Sigmoid colon (tissue), 7 donors: ENCODE measurements around the gene ZIC1. TPM values are rescaled to one million over a fixed set of nuclear protein-coding genes. Genes with fewer than 3 reads are reported as not detected.

Experiments
- DNase-seq: peaks from one replicate; pipeline ENCODE4 v3.0.0-alpha.2; 2019
- H3K27ac ChIP-seq, 4 donors: fragments of 200-600 bp; sonication (generic); one replicate each; pipeline ENCODE4 v1.5.1; 2016 to 2019; ENCODE audit warnings: mild to moderate bottlenecking in 1 of 4
- H3K27me3 ChIP-seq, 3 donors: fragments of 200-600 bp; sonication (generic); one replicate each; pipeline ENCODE4 v1.5.1; 2019; ENCODE audit warnings: mild to moderate bottlenecking in 1 of 3
- H3K36me3 ChIP-seq, 4 donors: fragments of 200-600 bp; sonication (generic); one replicate each; pipeline ENCODE4 v1.5.1; 2016 to 2019
- H3K4me1 ChIP-seq, 4 donors: fragments of 200-600 bp; sonication (generic); one replicate each; pipeline ENCODE4 v1.5.1; 2017 to 2019
- H3K4me3 ChIP-seq, 4 donors: fragments of 200-600 bp; sonication (generic); one replicate each; pipeline ENCODE4 v1.5.1; 2017 to 2019; ENCODE audit warnings: mild to moderate bottlenecking in 2 of 4, moderate library complexity in 1 of 4
- H3K9me3 ChIP-seq, 4 donors: fragments of 200-600 bp in 3 of 4; sonication (generic) in 3 of 4; one replicate each; pipeline versions ENCODE4 v1.5.1 to v1.6.1; 2013 to 2019
- EP300 ChIP-seq, 4 donors: sonication (generic); formaldehyde crosslinking; IDR thresholded peaks; one replicate each; pipeline ENCODE4 v1.6.1; 2017; ENCODE audit warnings: antibody characterized with exemption in 4 of 4
- POLR2A ChIP-seq, 2 donors: fragments of 450-650 bp; IDR thresholded peaks; one replicate each; pipeline ENCODE4 v1.6.1; 2016; ENCODE audit warnings: antibody characterized with exemption in 2 of 2, mild to moderate bottlenecking in 2 of 2, moderate library complexity in 2 of 2
- POLR2AphosphoS5 ChIP-seq, 4 donors: sonication (generic); formaldehyde crosslinking; IDR thresholded peaks; one replicate each; pipeline ENCODE4 v1.6.1; 2017; ENCODE audit warnings: antibody characterized with exemption in 4 of 4
- WGBS, 2 donors: extraction: QIAGEN DNeasy Blood & Tissue Kit; methylation state at CpG; one replicate each; pipeline ENCODE4 v1.1.7; 2013; 5-methylcytosine and 5-hydroxymethylcytosine counted together
- intact Hi-C: fragments of 100-400 bp; cut with DNase I; formaldehyde crosslinking; loops from one replicate; pipeline ENCODE4 v1.15.1; 2023
- polyA plus RNA-seq, 3 donors: library from polyadenylated mRNA; stranded (reverse); fragments of 200-250 nt; gene quantifications; one replicate each; pipeline ENCODE4 v1.2.3, GENCODE V29; 2013
- total RNA-seq, 4 donors: library from RNA; depleted of rRNA; stranded (reverse); fragments of >200 nt; gene quantifications; one replicate each; pipeline ENCODE4 v1.1.0, GENCODE V29; 2016
- TF ChIP-seq, protein P1 (sequence below), 4 experiments: fragments of 450-650 bp in 3 of 4; fragments of 200-600 bp in 1 of 4; IDR thresholded peaks; one replicate each; pipeline ENCODE4 v1.5.1; 2016 to 2019; ENCODE audit warnings: antibody characterized with exemption in 4 of 4, mild to moderate bottlenecking in 3 of 4, moderate library complexity in 2 of 4
- donor health status: healthy with polysubstance abuse.
- donor health status: Bipolar disorder and iron deficiency.
- donor health status: healthy.

Gene ZIC1
- total and polyA plus RNA-seq, 7 donors, result not detected

GRCh38 chr3:147418808-147419701 is 9.9 kb downstream of the ZIC1 start:
- peaks cover 0 to 7% (median 3%) of the 10 kb centered on the region in 4 donors for H3K9me3 ChIP-seq
- peak overlapping the region in 2 of 4 donors; percentile 2 to 28 for H3K4me3 ChIP-seq
- no peaks in the 10 kb centered on the region for H3K36me3 ChIP-seq
- TF ChIP-seq EP300 (IDR thresholded peaks at IDR 0.05) (no peak), POLR2AphosphoS5 (IDR thresholded peaks at IDR 0.05) (no peak), POLR2A (IDR thresholded peaks at IDR 0.05) (no peak)
- TF ChIP-seq, protein P1, sequence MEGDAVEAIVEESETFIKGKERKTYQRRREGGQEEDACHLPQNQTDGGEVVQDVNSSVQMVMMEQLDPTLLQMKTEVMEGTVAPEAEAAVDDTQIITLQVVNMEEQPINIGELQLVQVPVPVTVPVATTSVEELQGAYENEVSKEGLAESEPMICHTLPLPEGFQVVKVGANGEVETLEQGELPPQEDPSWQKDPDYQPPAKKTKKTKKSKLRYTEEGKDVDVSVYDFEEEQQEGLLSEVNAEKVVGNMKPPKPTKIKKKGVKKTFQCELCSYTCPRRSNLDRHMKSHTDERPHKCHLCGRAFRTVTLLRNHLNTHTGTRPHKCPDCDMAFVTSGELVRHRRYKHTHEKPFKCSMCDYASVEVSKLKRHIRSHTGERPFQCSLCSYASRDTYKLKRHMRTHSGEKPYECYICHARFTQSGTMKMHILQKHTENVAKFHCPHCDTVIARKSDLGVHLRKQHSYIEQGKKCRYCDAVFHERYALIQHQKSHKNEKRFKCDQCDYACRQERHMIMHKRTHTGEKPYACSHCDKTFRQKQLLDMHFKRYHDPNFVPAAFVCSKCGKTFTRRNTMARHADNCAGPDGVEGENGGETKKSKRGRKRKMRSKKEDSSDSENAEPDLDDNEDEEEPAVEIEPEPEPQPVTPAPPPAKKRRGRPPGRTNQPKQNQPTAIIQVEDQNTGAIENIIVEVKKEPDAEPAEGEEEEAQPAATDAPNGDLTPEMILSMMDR (IDR thresholded peaks at IDR 0.05), result no peak
- peaks cover 0 to 34% (median 25%) of the 10 kb centered on the region in 4 donors for H3K4me1 ChIP-seq
- DNase-seq, result no peak
- 5 to 12% methylated on average over 54 of the region's 54 CpGs for WGBS, 2 donors
- intact Hi-C loops, result loop anchor here (10.0 kb wide), 1 partner anchor 656 kb away; no protein-coding TSS in a partner anchor
- H3K27ac ChIP-seq, result no peak overlapping the region
- peaks cover 74 to 100% (median 96%) of the 10 kb centered on the region in 3 donors for H3K27me3 ChIP-seq

DNA sequence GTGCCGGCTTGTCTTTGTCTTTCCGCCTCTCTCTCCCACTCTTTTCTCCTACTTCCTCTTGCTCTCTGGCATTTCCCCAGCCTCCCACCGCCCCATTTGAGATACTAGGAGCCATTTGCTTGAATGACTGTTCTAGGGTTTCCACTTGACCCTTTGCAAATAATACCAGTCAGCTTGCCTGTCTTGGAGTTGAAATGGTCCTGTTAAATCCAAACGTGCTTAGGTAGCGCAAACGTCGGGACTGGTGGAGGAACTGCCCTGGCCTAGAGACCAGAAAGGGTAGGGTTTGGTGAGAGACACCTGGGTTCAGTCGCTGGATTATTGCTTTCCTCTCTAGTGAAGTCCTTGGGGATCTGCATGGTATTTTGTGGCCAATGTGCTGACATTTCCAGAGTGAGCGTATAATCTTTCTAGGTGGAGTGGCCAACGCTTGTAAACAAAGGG is 10.6 kb downstream of the ZIC1 start:
- Histone ChIP-seq H3K4me3 (no peak overlapping the region), H3K27ac (no peak overlapping the region), H3K9me3 (peaks cover 0 to 5% (median 2%) of the 10 kb centered on the region in 4 donors), H3K4me1 (peaks cover 0 to 40% (median 28%) of the 10 kb centered on the region in 4 donors), H3K27me3 (peaks cover 81 to 100% (median 96%) of the 10 kb centered on the region in 3 donors), H3K36me3 (no peaks in the 10 kb centered on the region)
- intact Hi-C loops, result loop anchor here (5.0 to 10.0 kb wide), 3 partner anchors 33 to 655 kb away; no protein-coding TSS in a partner anchor
- no peak for DNase-seq
- TF ChIP-seq POLR2A (IDR thresholded peaks at IDR 0.05), result no peak
- TF ChIP-seq, protein P1 (IDR thresholded peaks at IDR 0.05), result no peak
- no peak for TF ChIP-seq POLR2AphosphoS5 (IDR thresholded peaks at IDR 0.05)
- TF ChIP-seq EP300 (IDR thresholded peaks at IDR 0.05), result no peak
- 19 to 28% methylated on average over 10 of the region's 10 CpGs for WGBS, 2 donors

DNA sequence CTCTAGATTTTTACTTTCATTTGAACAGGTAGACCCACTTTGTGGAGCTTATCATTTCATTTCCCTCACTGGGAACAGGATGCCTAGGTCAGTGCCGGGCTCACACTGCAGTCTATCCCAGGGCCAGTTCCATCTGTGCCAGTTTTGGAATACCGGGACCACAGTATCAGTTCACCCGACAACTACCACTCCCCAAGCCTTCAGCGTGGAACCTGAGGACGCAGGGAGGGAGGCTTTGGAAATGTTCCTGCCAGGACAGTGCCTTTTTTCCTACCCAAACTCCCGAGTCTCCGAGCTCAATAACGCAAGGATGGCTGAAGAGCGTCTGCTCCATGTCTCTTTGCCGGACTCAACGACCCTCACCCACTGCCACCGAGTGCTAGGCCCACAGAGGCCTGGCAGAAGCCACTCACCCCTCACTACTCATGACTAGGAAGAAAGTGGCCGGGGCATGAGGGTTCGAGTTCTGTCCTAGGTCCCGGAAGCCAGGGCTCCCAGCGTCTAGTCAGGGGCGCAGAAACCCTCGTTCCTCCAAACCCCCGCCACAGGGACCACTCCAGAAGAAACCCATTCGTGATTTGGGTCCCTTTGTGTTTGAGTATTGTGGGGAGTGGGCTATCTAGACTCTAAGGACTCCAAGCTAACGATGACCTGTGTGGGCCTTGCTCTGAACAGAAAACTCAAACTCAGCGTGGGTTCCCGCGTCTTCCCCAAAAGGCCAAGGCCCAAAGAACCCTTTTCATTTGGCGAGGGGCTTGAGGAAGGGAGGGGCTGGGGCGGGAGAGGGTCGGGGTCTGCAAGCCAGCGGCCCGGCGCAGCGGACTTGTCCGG is 11.4 kb downstream of the ZIC1 start:
- Histone ChIP-seq H3K27me3 (peaks cover 84 to 100% (median 94%) of the 10 kb centered on the region in 3 donors), H3K9me3 (no peaks in the 10 kb centered on the region), H3K4me1 (peaks cover 0 to 40% (median 28%) of the 10 kb centered on the region in 4 donors), H3K27ac (no peak overlapping the region), H3K4me3 (peak overlapping the region in 1 of 4 donors; percentile 7), H3K36me3 (no peaks in the 10 kb centered on the region)
- no peak for DNase-seq
- intact Hi-C loops, result loop anchor here (5.0 kb wide), 2 partner anchors 33 to 58 kb away; no protein-coding TSS in a partner anchor
- 12 to 21% methylated on average over 32 of the region's 32 CpGs for WGBS, 2 donors
- TF ChIP-seq, protein P1 (IDR thresholded peaks at IDR 0.05), result no peak
- no peak for TF ChIP-seq POLR2AphosphoS5 (IDR thresholded peaks at IDR 0.05)

DNA sequence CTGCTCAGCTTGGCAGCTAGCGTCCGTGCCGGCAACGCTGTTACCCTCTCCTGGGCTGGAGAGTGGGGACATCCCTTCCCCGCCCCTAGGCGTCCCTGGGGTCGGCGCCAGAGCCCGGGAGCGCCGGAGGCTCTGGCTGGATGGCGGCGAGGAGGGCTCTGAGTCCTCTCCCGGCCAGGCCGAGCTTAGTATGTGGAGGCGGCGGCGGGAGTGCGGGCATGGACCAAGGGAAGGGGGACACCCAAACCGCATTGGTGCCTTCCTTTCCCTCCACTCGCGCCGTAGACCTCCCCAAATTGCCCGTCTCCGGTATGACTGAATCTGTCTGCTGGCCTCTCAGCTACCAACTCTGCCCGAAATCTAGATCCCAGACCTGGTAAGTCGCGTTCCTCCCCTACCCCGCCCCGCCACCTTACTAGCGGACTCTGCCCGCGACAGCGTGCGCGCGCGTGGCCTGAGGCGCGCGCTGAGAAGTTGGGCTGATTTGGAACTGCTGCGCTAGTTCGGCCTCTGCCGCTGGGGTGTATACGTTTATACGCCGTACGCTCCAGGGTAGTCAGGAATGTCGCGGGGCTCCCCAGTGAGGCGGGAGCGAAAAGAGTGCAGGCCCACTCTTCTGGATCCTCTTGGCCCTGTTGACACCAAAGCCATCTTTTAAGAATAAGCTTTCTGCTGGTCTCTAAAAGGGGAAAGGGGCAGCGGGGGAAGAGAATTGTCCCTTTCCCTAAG is 12.2 kb downstream of the ZIC1 start:
- H3K27me3 ChIP-seq, result peaks cover 79 to 100% (median 92%) of the 10 kb centered on the region in 3 donors
- intact Hi-C loops, result loop anchor here (5.0 kb wide), 2 partner anchors 34 to 59 kb away; no protein-coding TSS in a partner anchor
- no peaks in the 10 kb centered on the region for H3K9me3 ChIP-seq
- WGBS, 2 donors, result 8 to 21% methylated on average over 53 of the region's 53 CpGs
- H3K4me3 ChIP-seq, result peak overlapping the region in 1 of 4 donors; percentile 7
- DNase-seq, result no peak
- no peak overlapping the region for H3K27ac ChIP-seq
- peaks cover 0 to 40% (median 28%) of the 10 kb centered on the region in 4 donors for H3K4me1 ChIP-seq
- no peaks in the 10 kb centered on the region for H3K36me3 ChIP-seq
- no peak for TF ChIP-seq EP300 (IDR thresholded peaks at IDR 0.05)
- TF ChIP-seq POLR2A (IDR thresholded peaks at IDR 0.05), result no peak
- TF ChIP-seq, protein P1 (IDR thresholded peaks at IDR 0.05), result no peak
- no peak for TF ChIP-seq POLR2AphosphoS5 (IDR thresholded peaks at IDR 0.05)
